CD1c-positive myeloid dendritic cell (primary cell): Measurements from ENCODE around the gene AGO4.
A peak's percentile ranks its signal among the peaks of the same experiment; 100 is the strongest.
"Not testable (repeated sequence)": the region's sequence is repeated elsewhere in the genome, so short reads cannot be mapped to it uniquely, and the experiment has no call there.

ENCODE experiments used
- DNase-seq: peaks from one replicate; pipeline ENCODE4 v3.0.0-alpha.2; 2016; ENCODE audit errors: extremely low spot score

Gene AGO4

DNA sequence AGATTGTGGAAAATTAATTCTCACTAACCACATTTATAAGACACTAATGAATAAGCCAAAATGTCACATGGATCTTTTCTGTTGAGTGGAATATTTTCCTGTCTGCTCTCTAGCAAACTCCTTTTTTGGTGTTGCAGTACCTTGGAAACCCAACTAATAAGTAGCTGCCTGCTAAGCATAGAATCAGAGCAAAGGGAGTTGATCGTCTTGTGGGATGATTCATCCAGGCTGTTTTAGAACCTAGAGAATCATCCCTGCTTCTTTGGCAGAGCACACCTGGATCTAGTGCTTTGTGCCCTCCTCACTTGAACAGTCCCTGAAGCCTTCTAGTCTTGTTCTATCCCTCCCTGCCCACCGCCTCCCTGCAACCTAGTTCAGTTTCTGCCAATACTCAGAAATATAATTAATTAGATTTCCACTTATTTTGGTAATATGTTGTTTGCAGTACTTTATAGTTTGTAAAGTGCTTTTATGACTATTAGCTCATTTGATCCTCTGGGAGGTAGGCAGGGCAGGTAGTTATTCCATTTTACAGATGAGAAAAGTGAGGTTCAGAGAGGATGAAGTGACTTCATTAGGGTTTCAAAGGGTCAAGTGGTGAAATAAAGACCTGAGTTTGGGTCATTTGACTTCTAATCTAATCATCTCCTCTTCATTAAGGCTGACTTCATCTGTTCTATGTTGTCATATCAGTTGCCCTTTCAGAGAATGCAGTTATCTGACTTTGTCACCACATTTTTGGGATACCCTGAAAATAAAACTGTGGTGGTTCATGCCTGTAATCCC lies 2.5 kb downstream of the AGO4 start:
- no peak for DNase-seq

DNA sequence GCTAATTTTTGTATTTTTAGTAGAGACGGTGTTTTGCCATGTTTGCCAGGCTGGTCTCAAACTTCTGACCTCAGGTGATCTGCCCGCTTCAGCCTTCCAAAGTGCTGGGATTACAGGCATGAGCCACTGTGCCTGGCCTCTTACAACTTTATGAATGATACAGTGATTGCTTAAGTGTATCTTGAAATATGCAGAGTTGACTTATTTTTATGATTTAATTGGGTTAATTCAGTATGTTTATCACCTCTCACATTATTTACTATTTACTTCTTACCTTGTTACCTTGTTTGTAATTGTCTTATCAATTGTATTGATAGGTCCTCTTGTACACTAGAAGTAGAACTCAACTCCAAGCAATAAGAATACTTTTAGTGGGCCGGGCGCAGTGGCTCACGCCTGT lies 4.9 kb downstream of the AGO4 start:
- not testable (repeated sequence) for DNase-seq

DNA sequence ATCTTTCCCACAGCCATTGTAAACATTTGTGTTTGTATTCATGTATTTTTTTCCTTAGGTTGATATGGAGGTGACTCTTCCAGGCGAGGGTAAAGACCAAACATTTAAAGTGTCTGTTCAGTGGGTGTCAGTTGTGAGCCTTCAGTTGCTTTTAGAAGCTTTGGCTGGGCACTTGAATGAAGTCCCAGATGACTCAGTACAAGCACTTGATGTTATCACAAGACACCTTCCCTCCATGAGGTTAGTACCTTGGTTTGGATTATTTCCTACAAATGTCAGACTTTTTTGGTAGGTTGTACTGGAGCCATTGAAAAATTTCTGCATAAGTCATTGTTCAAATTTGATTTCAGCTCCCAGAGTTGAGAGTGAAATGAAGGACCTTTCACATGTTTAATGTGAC lies 17.4 kb downstream of the AGO4 start:
- no peak for DNase-seq

DNA sequence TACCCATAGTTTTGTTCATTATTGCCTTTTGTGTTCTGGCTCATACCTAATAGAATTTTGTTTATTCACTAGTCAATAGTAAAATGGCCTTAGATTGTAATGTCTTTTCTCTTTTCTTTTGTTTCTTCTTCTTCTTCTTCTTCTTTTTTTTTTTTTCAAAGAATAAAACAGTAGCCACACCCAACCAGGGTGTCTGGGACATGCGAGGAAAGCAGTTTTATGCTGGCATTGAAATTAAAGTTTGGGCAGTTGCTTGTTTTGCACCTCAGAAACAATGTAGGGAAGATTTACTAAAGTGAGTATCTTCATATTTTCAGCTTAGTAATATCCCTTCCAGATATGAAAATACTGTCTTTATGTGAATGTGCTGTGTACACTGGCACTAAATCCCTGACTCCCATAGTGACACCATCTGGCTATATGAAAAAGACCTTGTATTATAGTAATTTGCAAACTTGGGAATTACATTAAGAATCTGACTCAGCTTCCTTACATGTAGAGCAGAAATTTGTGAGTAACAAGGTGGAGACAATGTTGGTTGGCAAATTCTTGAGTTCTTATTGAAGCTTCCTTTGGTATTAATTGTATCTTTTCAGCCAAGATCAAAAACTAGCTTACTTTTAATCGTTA lies 24.6 kb downstream of the AGO4 start:
- no peak for DNase-seq

DNA sequence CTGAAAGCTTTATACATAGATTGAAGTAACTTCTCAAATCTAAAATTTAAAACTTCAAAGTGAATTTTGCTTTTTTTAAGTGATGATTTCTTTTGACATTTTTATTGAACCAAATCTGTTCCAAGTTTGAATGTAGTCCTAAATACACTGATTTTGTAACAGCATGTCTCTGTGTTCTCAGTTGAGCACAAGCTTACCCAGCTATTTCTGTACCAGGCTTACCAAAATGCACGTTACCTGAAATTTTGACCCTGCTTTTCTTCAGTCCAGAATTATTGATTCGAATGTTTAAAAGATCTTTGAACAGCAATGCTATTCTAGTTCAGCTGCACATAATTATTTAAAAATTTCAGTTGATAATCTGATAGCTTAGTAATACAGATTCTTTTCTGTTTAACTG lies 25.6 kb downstream of the AGO4 start:
- DNase-seq: no peak

DNA sequence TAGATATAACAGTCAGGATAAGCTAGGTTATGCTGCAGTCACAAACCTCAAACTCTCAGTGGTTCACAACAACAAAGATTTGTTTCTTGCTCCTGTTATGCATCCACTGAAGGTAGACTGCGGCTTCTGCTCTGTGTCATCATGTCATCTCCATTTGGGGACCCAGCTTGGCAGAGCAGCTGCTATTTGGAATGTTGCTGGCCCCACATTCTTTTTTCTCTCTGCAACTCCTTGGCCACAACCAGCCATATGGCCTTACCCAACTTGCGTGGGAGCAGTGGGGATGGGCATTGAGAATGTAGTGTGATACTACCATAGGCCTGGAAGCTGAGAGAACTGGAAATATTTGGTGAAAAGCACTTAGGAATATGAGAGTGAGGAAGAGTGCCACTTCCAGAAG lies 26.4 kb downstream of the AGO4 start:
- DNase-seq: no peak

DNA sequence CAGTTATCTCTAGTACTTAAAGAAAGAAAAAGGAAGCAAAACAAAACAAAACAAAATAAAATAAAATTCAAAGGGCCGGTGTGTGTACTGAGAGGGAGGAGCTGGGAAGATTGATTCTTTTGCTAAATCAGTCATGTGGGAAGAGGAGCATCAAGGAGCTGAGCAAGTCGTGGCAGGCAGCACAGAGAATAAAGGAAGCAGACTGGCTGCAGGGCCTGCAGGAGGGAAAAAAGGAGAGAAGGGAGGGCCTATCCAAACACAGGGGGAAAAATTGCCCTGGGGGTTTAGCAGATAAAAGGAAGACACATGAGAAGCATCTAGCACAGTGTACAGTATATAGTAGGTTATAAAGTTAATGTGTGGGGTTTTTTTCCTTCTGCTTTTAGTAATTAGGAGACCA lies 27.6 kb downstream of the AGO4 start:
- no peak for DNase-seq

DNA sequence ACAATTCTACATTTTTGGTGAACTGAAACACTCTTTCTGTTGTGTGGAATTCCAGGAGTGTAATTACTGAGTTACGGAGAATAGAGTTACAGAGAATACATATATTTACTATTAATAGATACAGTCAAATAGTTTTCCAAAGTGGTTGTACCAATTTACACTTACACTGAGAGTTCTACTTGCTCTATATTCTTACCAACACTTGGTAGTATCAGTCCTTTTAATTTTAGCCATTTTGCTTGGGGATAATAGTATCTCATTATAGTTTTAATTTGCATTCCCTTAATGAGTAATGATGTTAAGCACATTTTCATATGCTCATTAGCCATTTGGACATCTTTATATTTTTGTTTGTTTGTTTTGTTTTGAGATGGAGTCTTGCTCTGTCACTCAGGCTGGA lies 28.9 kb downstream of the AGO4 start:
- DNase-seq: no peak

DNA sequence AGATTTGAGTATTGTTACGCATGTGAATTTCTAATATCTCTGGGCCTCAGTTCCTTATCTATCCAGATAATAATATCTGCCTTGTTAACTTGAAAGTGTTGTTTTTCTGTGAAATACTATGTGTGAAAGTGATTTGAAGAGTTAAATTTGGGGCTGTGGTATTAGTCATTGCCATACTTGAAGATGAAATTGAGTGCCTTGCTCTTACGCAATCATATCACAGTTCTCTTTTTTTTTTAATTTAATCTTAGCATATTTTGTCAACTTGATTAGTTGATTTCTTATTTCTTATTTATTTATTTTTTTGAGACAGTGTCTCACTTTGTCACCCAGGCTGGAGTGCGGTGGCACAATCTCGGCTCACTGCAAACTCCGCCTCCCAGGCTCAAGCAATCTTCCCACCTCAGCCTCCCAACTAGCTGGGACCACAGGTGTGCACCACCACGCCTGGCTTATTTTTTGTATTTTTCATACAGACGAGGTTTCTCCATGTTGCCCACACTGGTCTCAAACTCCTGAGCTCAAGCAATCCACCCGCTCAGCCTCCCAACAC lies 31.0 kb downstream of the AGO4 start:
- peak; percentile 63 for DNase-seq

DNA sequence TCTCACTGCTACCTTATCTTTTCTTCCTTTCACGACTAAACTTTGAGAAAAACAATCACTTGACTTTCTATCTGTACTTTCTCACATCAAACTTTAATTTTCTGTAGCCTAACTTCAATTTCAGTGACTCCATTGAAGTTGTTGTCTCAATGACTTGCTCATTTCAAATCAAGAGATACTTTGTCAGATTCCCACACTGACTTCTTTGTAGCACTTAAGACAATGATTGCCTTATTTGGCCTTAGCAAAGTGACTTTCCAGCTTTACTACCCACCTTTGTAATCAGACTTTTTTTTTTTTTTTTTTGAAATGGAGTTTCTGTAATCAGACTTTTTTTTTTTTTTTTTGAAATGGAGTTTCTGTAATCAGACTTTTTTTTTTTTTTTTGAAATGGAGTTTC lies 37.0 kb downstream of the AGO4 start:
- no peak for DNase-seq

DNA sequence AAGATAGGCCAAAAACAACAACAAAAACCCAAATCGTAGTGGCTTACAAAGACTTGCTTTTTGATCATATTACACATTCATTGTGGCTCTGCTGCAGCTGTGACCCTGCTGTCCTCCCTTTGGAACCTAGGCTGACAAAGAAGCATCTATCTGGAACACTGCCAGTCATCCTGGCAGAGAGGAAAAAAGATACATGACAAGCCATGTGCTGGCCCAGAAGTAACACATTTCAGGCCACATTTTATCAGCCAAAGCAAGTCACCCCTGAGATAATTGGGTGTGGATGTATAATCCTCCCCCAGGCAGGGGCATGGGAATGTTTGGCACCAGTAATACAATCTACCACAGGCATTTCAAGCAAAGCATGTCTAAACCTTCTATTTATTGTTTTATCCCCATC lies 38.0 kb downstream of the AGO4 start:
- no peak for DNase-seq

DNA sequence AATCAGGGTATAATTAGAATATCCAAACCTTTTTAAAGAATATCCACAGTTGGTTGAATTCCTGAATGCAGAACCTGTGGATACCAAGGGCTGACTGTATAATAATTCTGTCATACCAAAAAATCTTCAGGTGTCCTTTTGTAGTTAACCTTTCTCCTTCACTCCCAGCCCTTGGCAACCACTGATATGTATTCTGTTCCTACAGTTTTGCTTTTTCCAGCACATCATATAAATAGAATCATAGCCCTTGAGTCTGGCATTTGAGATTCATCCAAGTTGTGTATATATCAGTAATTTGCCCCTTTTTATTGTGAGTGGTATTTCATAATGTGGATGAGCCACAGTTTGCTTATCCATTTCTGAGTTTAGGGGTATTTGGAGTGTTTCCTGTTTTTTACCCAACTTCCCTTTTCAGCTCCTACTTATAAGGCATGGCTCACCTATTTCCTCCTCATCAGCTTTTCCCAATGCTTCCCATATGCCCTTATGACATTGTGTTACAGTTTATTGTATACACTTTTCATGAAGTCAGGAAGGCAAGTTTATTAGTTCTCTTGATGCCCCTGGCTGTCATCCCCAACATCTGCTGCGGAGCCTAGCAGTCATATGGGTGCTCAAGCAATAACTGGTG lies 40.2 kb downstream of the AGO4 start:
- peak; percentile 60 for DNase-seq

DNA sequence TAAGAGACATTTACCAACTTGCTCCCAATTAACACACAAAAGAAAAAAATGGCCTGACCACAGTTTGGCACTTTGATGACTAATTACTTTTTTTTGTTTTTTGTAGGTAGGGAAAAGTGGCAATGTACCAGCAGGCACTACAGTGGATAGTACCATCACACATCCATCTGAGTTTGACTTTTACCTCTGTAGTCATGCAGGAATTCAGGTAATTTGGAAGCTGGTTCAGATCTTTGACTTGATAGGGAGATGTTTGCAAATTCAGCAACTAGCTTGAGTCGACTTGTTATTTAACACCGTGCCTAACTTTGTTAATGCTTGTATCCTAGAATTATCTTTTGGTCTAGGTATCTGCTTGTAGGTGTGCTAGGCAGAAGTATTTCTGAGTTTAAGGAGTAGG lies 42.2 kb downstream of the AGO4 start:
- no peak for DNase-seq

DNA sequence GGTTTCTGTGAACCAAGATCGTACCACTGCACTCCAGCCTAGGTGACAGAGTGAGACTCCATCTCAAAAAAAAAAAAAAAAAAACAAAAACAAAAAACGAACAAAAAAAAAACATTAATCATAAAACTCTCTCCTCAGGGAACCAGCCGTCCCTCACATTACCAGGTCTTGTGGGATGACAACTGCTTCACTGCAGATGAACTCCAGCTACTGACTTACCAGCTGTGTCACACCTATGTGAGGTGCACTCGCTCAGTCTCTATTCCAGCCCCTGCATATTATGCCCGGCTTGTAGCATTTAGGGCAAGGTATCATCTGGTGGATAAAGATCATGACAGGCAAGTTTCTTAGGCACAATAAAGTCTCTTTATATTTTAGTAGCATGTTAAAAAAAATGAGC lies 42.9 kb downstream of the AGO4 start:
- DNase-seq: no peak

DNA sequence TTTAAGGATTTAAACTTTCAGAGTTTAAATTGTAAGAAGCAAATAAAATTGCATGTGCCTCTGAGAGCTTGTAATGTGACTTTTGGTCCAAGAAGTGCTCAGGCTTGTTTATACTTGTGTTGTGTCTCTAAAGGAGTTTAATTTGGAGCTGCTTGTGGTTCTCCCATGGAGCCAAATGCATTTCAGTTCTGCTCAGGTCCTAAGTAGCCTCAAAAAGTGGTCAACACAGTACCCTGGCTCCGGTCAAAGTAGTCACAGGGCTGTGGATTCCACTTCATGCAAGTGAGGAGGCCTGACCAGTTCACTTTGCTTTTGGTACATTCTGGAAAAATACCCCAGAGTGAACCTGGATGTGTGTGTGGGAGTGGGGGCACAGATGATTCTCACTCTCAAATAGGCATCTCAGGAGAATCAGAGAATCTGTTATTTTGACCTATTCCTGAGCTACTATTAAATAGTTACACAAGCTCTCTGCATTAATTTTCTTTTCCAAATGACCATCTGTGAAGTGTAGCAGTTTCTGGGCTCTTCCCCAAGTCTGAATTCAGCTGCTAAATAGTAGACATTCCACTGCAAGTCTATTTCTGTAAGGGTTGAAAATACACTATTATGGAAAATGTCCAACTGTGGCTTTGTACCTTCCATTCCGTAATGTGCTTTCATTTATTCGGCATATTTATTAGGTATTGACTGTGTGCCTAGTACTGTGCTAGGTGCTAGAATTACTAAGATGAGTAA lies 43.5 kb downstream of the AGO4 start:
- no peak for DNase-seq

DNA sequence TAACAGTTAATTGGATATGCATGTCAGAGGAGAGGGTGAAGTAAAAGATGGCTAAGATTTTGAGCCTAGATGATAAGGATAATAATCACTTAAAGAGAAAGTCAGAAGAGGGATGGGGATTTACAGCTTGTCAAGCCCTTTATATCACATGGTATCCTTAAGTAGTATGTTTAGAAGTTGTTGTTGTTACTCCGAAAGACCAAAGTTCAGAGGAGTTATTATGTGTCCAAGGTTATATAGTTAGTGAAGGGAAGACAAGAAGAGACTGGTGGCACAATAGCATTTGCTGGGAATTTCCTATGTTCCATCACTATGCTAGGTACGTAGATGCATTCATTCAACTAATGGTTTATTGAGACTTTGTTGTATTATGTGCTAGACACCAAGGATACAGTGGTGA lies 44.4 kb downstream of the AGO4 start:
- DNase-seq: no peak

DNA sequence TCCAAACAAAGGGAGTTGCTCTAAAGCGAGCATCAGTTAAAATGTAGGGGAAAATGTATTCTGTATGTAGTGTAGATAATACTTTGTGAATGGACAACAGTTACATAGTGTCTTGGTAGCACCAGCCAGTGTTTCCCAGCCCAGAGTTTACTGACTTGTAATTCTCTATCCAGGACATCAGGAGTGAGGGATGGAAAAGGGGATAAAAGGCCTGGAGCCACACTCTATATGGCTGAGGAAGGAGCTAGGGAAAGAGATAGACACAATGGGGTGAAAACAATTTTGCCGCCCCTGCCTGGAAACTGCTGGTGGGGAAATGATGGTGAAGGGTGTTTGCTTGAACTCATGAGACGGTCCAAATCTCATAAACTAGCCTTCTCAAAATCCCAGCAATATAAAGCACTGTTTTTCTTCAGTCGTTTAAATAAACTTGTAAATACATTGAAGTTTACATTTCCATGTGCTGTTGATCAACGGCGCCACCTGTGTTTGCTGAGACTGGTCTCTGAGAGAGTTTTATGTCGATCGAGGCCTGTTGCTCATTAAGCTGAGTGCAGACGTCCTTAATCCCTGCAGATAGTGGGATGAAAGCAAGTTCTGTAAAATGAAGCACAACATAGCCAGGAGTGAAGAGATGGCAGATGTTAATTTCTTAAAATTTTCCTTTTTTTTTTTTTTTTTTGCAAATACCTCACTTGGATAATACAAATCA lies 47.3 kb downstream of the AGO4 start:
- DNase-seq: no peak

DNA sequence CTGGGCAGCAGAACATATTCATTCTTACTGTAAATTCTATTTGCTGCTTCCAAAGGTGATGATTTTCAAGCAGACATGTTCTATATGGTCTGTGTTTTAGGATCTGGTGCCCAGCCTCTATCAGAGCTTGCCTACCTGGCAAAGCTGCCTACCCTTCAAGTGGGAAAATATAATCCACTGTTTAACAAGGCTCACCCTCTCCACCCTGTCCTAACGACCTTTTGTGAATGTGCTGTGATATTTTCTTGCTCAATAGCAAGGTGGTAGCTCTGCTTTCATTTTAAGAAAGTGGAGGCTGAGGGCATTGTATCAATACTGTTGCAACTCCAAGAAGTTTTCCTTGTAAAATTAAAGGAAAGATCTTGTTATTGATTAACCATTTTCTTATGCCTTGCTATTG lies 49.1 kb downstream of the AGO4 start:
- no peak for DNase-seq

DNA sequence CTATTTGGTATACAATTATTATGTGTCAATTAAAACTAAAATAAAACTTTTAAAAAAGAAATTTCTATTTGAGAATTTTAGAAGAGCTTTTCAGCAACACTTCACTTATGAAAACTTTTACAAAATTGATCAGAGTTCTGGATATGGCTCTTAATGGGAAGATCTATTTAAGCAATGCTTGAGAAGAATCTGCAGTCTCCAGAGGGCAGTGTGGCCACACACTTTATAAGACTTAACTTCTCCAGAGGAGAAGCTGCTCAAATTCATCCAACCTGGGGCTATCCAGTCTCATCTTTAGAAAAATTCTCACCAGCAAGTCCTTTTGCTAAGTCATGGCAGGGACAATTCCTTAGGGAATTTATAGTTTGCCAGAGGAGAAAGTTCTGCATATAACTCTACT lies 50.0 kb downstream of the AGO4 start:
- peak; percentile 35 for DNase-seq

DNA sequence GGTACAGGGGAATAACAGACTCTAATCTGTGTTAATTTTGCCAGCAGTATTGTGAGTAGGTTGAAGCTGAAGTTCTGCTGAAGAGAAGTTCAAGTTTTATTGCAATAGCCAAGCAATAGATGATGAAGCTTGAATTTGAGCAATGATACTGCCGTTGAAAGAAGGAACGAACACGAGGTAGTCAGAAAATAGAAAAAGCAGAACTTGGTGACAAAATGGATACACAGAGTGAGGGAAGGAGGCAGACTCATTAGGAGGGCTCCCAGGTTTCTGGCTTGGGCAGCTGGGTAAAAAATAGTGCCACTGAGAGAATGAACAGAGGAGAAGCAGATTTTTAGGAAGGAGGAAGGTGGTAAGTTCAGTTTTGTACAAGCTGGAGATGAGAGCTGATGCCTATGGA lies 52.9 kb downstream of the AGO4 start:
- peak; percentile 52 for DNase-seq

DNA sequence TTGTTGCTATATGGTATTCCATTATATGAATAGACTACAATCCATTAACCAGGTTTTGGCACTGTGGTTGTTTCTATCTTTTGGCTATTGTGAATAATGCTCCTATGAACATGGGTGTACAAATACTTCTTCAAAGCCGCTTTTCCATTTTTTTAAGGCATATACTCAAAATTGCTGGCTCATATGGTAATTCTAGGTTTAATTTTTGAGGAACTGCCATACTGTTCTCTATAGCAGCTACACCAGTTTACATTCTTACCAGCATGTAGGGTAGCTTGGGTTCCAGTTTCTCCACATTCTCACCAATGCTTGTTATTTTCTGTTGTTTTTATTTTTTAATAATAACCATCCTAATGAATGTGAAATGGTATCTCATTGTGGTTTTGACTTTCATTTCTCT lies 55.3 kb downstream of the AGO4 start:
- peak; percentile 31 for DNase-seq
